ENCODE results near the gene SRCAP.

- TF ChIP-seq CTCF (IDR thresholded peaks at IDR 0.05) (no peak), POLR2A (IDR thresholded peaks at IDR 0.05) (no peak)
Observed at GRCh38 chr16:30743716-30744115, 44.7 kb downstream of the SRCAP start.
